K562 (cell line): Measurements from ENCODE around the gene GATB. TPM values are rescaled to one million over a fixed set of nuclear protein-coding genes. Genes with fewer than 3 reads are reported as not detected.

Source experiments
- ATAC-seq: fragments of 200-7000 bp; cut with Tn5 transposase; 3 replicates; pipeline ENCODE4 v1.9.1; 2020; ENCODE audit warnings: moderate library complexity
- BruUV-seq: library from RNA; stranded (reverse); fragments of 400-500 nt; replicated peaks from 2 replicates; lab custom pipeline; 2021; lab: Mats Ljungman, UMichigan
- CTCF ChIA-PET: fragments of 300-600 bp; formaldehyde crosslinking; extraction: SDS; loops from one replicate; lab custom pipeline; 2021; ENCODE audit warnings: low intra/inter-chr PET ratio; lab: Yijun Ruan, JAX
- POLR2A ChIA-PET: fragments of 300-600, 350-650 bp; sonication (Branson Sonifier 250); formaldehyde crosslinking; extraction: SDS; loops from one replicate; lab custom pipeline; 2021; ENCODE audit warnings: antibody characterized with exemption, inconsistent platforms; lab: Yijun Ruan, JAX
- DNase-seq, 4 experiments: peaks; one replicate each; pipeline versions ENCODE4 v3.0.0 to v3.0.0-alpha.2; 2011 to 2018; ENCODE audit warnings: low spot score in 3 of 4, mixed read lengths in 3 of 4; ENCODE audit errors: extremely low read depth in 1 of 4
- FAIRE-seq: peaks from 2 replicates; lab custom pipeline; 2011; peaks lifted over from hg19 to GRCh38; lab: Jason Lieb, UNC
- H2AFZ ChIP-seq: 2 replicates; pipeline ENCODE4 v1.6.0; 2011; ENCODE audit warnings: low read depth, low read length, control low read depth, inconsistent platforms
- H3K27ac ChIP-seq: fragments of 200-600 bp; 3 replicates; pipeline ENCODE4 v1.8.0; 2011; ENCODE audit warnings: low read depth, mild to moderate bottlenecking, control low read depth, inconsistent platforms, low read length, moderate library complexity, mixed read lengths; ENCODE audit errors: extremely low read depth
- H3K27me3 ChIP-seq, 2 experiments: fragments of 300-600 bp in 1 of 2; 2 replicates in 1 of 2; 3 replicates in 1 of 2; pipeline versions ENCODE4 v1.6.0 to v1.8.0; 2011; ENCODE audit warnings: inconsistent platforms in 2 of 2, low read length in 2 of 2, mild to moderate bottlenecking in 1 of 2, mixed read lengths in 1 of 2, moderate library complexity in 1 of 2; ENCODE audit not compliant: control insufficient read depth in 2 of 2, insufficient read depth in 2 of 2
- H3K36me3 ChIP-seq: fragments of 300-600 bp; 3 replicates; pipeline ENCODE4 v1.8.0; 2011; ENCODE audit warnings: mild to moderate bottlenecking, low read length, inconsistent platforms; ENCODE audit not compliant: control insufficient read depth, insufficient read depth
- H3K4me1 ChIP-seq, 2 experiments: fragments of 200-600 bp in 1 of 2; replicated peaks in 1 of 2; 2 replicates in 1 of 2; 3 replicates in 1 of 2; pipeline versions ENCODE4 v1.5.1 to v1.8.0; 2011; ENCODE audit warnings: inconsistent platforms in 2 of 2, low read length in 2 of 2, mild to moderate bottlenecking in 1 of 2, mixed read lengths in 1 of 2, moderate library complexity in 1 of 2; ENCODE audit not compliant: control insufficient read depth in 2 of 2, insufficient read depth in 2 of 2
- H3K4me2 ChIP-seq: 2 replicates; pipeline ENCODE4 v1.6.1; 2011; ENCODE audit warnings: low read length, control low read depth, inconsistent platforms, mixed read lengths; ENCODE audit not compliant: insufficient read depth
- H3K4me3 ChIP-seq: fragments of 200-600 bp; sonication (generic), shearing (Covaris generic); 2 replicates; pipeline ENCODE4 v1.5.1; 2016; ENCODE audit warnings: control low read depth, inconsistent platforms
- H3K79me2 ChIP-seq: fragments of 200-600 bp; 3 replicates; pipeline ENCODE4 v1.8.0; 2011; ENCODE audit warnings: low read length, inconsistent platforms; ENCODE audit not compliant: control insufficient read depth, insufficient read depth
- H3K9ac ChIP-seq, 2 experiments: 2 replicates each; pipeline versions ENCODE4 v1.6.0 to v1.6.1; 2011; ENCODE audit warnings: low read depth in 2 of 2, low read length in 2 of 2, control low read depth in 1 of 2, inconsistent platforms in 1 of 2, mild to moderate bottlenecking in 1 of 2, mixed read lengths in 1 of 2; ENCODE audit not compliant: insufficient read depth in 1 of 2
- H3K9me1 ChIP-seq: one replicate; pipeline ENCODE4 v1.6.0; 2011; ENCODE audit warnings: inconsistent platforms, mild to moderate bottlenecking, low read length, moderate library complexity; ENCODE audit not compliant: control insufficient read depth, insufficient read depth
- H3K9me3 ChIP-seq: replicated peaks from 2 replicates; pipeline ENCODE4 v1.5.1; 2011; ENCODE audit warnings: low read depth, low read length, inconsistent platforms; ENCODE audit not compliant: control insufficient read depth, insufficient read depth
- H4K20me1 ChIP-seq: replicated peaks from 2 replicates; pipeline ENCODE4 v1.6.1; 2011; ENCODE audit warnings: low read length, inconsistent platforms, mixed read lengths; ENCODE audit not compliant: control insufficient read depth, insufficient read depth
- DIDO1 ChIP-seq: fragments of 450-650 bp; IDR thresholded peaks from 2 replicates; pipeline ENCODE4 v1.6.1; 2016; ENCODE audit warnings: low read depth, missing biosample characterization, missing genetic modification characterization
- HEY1 ChIP-seq: fragments of 250-450 bp; sonication (Bioruptor Pico); IDR thresholded peaks from 2 replicates; pipeline ENCODE4 v1.5.0; 2020; ENCODE audit warnings: mild to moderate bottlenecking, moderate library complexity, borderline replicate concordance
- JUND ChIP-seq, 2 experiments: IDR thresholded peaks; 2 replicates in 1 of 2; 3 replicates in 1 of 2; pipeline ENCODE4 v1.6.1; 2011; ENCODE audit warnings: borderline replicate concordance in 2 of 2, low read depth in 2 of 2, low read length in 2 of 2, improper control_type of control experiment in 1 of 2, missing biosample characterization in 1 of 2, missing genetic modification characterization in 1 of 2, missing genetic modification reagents in 1 of 2
- NFXL1 ChIP-seq: fragments of 450-650 bp; formaldehyde crosslinking; IDR thresholded peaks from 2 replicates; pipeline ENCODE4 v1.4.0; 2021; ENCODE audit warnings: mild to moderate bottlenecking
- SIN3A ChIP-seq, 2 experiments: fragments of 150-350 bp in 1 of 2; IDR thresholded peaks; 2 replicates each; pipeline ENCODE4 v1.6.1; 2011 to 2016; ENCODE audit warnings: borderline replicate concordance in 2 of 2, low read depth in 2 of 2, low read length in 2 of 2, mild to moderate bottlenecking in 2 of 2, moderate library complexity in 2 of 2; ENCODE audit not compliant: control insufficient read depth in 1 of 2
- SNRNP70 ChIP-seq: fragments of 200-400 bp; formaldehyde crosslinking; optimal IDR thresholded peaks from 2 replicates; pipeline ENCODE3; 2017; ENCODE audit warnings: low read depth, low read length
- WGBS: fragments of 100-300 bp; shearing (Covaris generic); methylation state at CpG from one replicate; pipeline ENCODE4 v1.1.6; 2016; ENCODE audit warnings: low coverage, mixed read lengths; ENCODE audit not compliant: insufficient coverage; ENCODE audit errors: missing lambda C conversion rate; 5-methylcytosine and 5-hydroxymethylcytosine counted together
- in situ Hi-C: fragments of 300-500 bp; cut with MboI; formaldehyde crosslinking; loops from 4 replicates; pipeline ENCODE4 v1.15.0; 2018; ENCODE audit warnings: inconsistent platforms, mixed read lengths
- intact Hi-C: fragments of 100-400 bp; cut with micrococcal nuclease; formaldehyde crosslinking; loops from 2 replicates; pipeline ENCODE4 v1.14.2; 2022
- polyA plus RNA-seq, 8 experiments: library from polyadenylated mRNA; depleted of rRNA in 4 of 8; stranded (reverse) in 5 of 8; unstranded in 3 of 8; fragments of >200 nt; fragmentation: Nextera tagmentation in 2 of 8; fragmentation: Illumina TruSeq in 1 of 8; extraction: Ambion mirVana in 2 of 8; extraction: Trizol in 1 of 8; gene quantifications; 2 replicates each; pipeline versions ENCODE4 v1.2.1 to v1.2.3, GENCODE V29; 2011 to 2014; ENCODE audit warnings: inconsistent platforms in 1 of 8, missing spikeins in 1 of 8
- total RNA-seq, 7 experiments: library from RNA; depleted of rRNA in 6 of 7; stranded (reverse); fragments of >200 nt in 6 of 7; fragmentation: Illumina TruSeq in 2 of 7; extraction: Trizol in 2 of 7; gene quantifications; 2 replicates each; pipeline versions ENCODE4 v1.2.1 to v1.2.3, GENCODE V29; 2011 to 2021; ENCODE audit warnings: low replicate concordance in 1 of 7

Gene GATB
- total and polyA plus RNA-seq, 9 of the 15 experiments (the other 6 are each of a cell fraction or from before 2014, with no cell fraction given), result 15.3 to 31.8 (median 26.2) TPM

DNA sequence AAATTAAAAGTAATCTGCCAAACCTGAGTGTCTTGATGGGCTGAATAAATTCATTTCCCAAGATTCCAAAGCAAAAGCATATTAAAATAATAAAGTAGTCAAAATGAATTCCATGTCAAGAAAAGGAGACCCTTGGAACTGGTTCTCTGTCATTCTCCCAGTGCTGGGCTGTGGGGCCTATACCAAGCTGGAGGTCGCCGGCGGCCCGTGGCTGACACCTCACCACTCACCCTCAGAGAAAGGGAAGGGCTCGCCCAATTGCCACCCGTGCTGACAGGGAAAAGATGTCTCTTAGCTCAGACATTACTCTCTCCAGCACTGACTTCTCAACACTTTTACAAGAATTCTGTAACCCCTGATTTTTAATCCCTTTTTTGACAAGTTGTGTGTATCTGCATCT lies 51.7 kb downstream of the GATB start:
- Histone ChIP-seq H3K9ac (no peak overlapping the region), H3K4me1 (no peaks in the 10 kb centered on the region), H3K36me3 (peaks cover 9% of the 10 kb centered on the region; the same call in 2 of the 3 replicates), H4K20me1 (no peaks in the 10 kb centered on the region; the same call in 1 of the 2 replicates), H3K4me3 (no peak overlapping the region), H3K27ac (no peak overlapping the region), H3K4me2 (no peak overlapping the region), H3K79me2 (no peaks in the 10 kb centered on the region), H3K9me3 (no peaks in the 10 kb centered on the region), H3K27me3 (no peaks in the 10 kb centered on the region), H2AFZ (no peak overlapping the region), H3K9me1 (no peaks in the 10 kb centered on the region)
- no peak for FAIRE-seq
- ATAC-seq, result no peak
- POLR2A ChIA-PET, result no interaction called here
- CTCF ChIA-PET, result no interaction called here
- in situ Hi-C loops, result no loop called here
- no TSS peak for BruUV-seq
- TF ChIP-seq SIN3A (IDR thresholded peaks at IDR 0.05; ENCODE audit: borderline replicate concordance in 2 of 2, control insufficient read depth in 1 of 2, low read depth in 2 of 2, low read length in 2 of 2), result no peak
- no peak for TF ChIP-seq DIDO1 (tag)
- no peak for TF ChIP-seq NFXL1 (CRISPR knock-in tag)
- TF ChIP-seq JUND (IDR thresholded peaks at IDR 0.05; ENCODE audit: borderline replicate concordance, low read depth, low read length), result no peak
- TF ChIP-seq JUND (tag; IDR thresholded peaks at IDR 0.05; ENCODE audit: borderline replicate concordance, low read depth, low read length), result no peak
- TF ChIP-seq HEY1 (CRISPR knock-in tag), result no peak
- TF ChIP-seq SNRNP70, result no peak
- no peak for DNase-seq
- intact Hi-C loops, result no loop called here
- 83% methylated on average over 2 of the region's 6 CpGs for whole genome bisulfite sequencing
